ENCODE results near the gene TMEM38A. TPM values are rescaled to one million over a fixed set of nuclear protein-coding genes. Genes with fewer than 3 reads are reported as not detected.

TMEM38A gene
- total and polyA plus RNA-seq, 9 of the 15 experiments (the other 6 are each of a cell fraction or from before 2014, with no cell fraction given) = 0.35 to 2.1 (median 1.2) TPM

GRCh38 chr19:16645140-16645539 is 15.8 kb upstream of the TMEM38A start:
- Histone ChIP-seq H3K4me2 (ENCODE audit: insufficient read depth, low read length) (no peak overlapping the region), H4K20me1 (replicated peaks; ENCODE audit: control insufficient read depth, insufficient read depth, low read length) (no peaks in the 10 kb centered on the region), H3K36me3 (ENCODE audit: control insufficient read depth, insufficient read depth, low read length) (peaks cover 91% of the 10 kb centered on the region; the same call in 2 of the 3 replicates), H2AFZ (ENCODE audit: low read depth, low read length) (no peak overlapping the region), H3K9me3 (replicated peaks; ENCODE audit: control insufficient read depth, insufficient read depth, low read depth, low read length) (no peaks in the 10 kb centered on the region; the same call in 1 of the 2 replicates), H3K79me2 (ENCODE audit: control insufficient read depth, insufficient read depth, low read length) (peaks cover 27% of the 10 kb centered on the region), H3K9me1 (ENCODE audit: control insufficient read depth, insufficient read depth, low read length) (no peaks in the 10 kb centered on the region), H3K27ac (ENCODE audit: extremely low read depth, low read depth, low read length) (no peak overlapping the region), H3K27me3 (ENCODE audit: control insufficient read depth in 2 of 2, insufficient read depth in 2 of 2, low read length in 2 of 2) (no peaks in the 10 kb centered on the region), H3K4me1 (replicated peaks in 1 of 2; ENCODE audit: control insufficient read depth in 2 of 2, insufficient read depth in 2 of 2, low read length in 2 of 2) (no peaks in the 10 kb centered on the region), H3K9ac (ENCODE audit: insufficient read depth in 1 of 2, low read depth in 2 of 2, low read length in 2 of 2) (no peak overlapping the region), H3K4me3 (no peak overlapping the region)
- ChIA-PET CTCF (ENCODE audit: low intra/inter-chr PET ratio) (no interaction called here), POLR2A (interaction anchor here (1.3 kb wide), 1 partner anchor 9 kb away, joined by 3 read pairs; no protein-coding TSS in a partner anchor)
- DNase-seq (ENCODE audit: extremely low read depth in 1 of 4, low spot score in 3 of 4) = no peak
- no peak for ATAC-seq
- in situ Hi-C loops (cut with MboI) (no loop called here), intact Hi-C loops (cut with micrococcal nuclease) (no loop called here)
- TF ChIP-seq JUND (IDR thresholded peaks at IDR 0.05; ENCODE audit: borderline replicate concordance, low read depth, low read length) = no peak
- TF ChIP-seq JUND (tag; IDR thresholded peaks at IDR 0.05; ENCODE audit: borderline replicate concordance, low read depth, low read length) = no peak
- no peak for TF ChIP-seq ELF4 (CRISPR knock-in tag; IDR thresholded peaks at IDR 0.05)
- no peak for TF ChIP-seq SREBF2 (CRISPR knock-in tag; IDR thresholded peaks at IDR 0.05)
- 97% methylated on average over 6 of the region's 9 CpGs for WGBS (ENCODE audit: insufficient coverage, low coverage, missing lambda C conversion rate)
- no peak for FAIRE-seq
- BruUV-seq (replicated peaks) = no TSS peak

GRCh38 chr19:16649734-16650133 is 11.2 kb upstream of the TMEM38A start:
- ChIA-PET CTCF (ENCODE audit: low intra/inter-chr PET ratio) (no interaction called here), POLR2A (interaction anchor here (0.6 to 4.1 kb wide), 8 partner anchors 9 to 107 kb away, joined by 3 to 31 read pairs (median 4); partner anchors contain the start of genes MED26 and TMEM38A)
- peaks cover 9% of the 10 kb centered on the region for H3K79me2 ChIP-seq (ENCODE audit: control insufficient read depth, insufficient read depth, low read length)
- H3K9ac ChIP-seq (ENCODE audit: insufficient read depth in 1 of 2, low read depth in 2 of 2, low read length in 2 of 2) = no peak overlapping the region
- no peaks in the 10 kb centered on the region for H3K9me1 ChIP-seq (ENCODE audit: control insufficient read depth, insufficient read depth, low read length)
- no TSS peak for BruUV-seq (replicated peaks)
- H2AFZ ChIP-seq (ENCODE audit: low read depth, low read length) = no peak overlapping the region
- H3K4me1 ChIP-seq (replicated peaks in 1 of 2; ENCODE audit: control insufficient read depth in 2 of 2, insufficient read depth in 2 of 2, low read length in 2 of 2) = no peaks in the 10 kb centered on the region
- peaks cover 92% of the 10 kb centered on the region for H3K36me3 ChIP-seq (ENCODE audit: control insufficient read depth, insufficient read depth, low read length)
- in situ Hi-C loops (cut with MboI) = no loop called here
- no peak overlapping the region for H3K4me2 ChIP-seq (ENCODE audit: insufficient read depth, low read length)
- WGBS (ENCODE audit: insufficient coverage, low coverage, missing lambda C conversion rate) = 92% methylated on average over 9 of the region's 9 CpGs
- H4K20me1 ChIP-seq (replicated peaks; ENCODE audit: control insufficient read depth, insufficient read depth, low read length) = peaks cover 4% of the 10 kb centered on the region; the same call in 1 of the 2 replicates
- intact Hi-C loops (cut with micrococcal nuclease) = no loop called here
- DNase-seq (ENCODE audit: extremely low read depth in 1 of 4, low spot score in 3 of 4) = no peak
- no peak for FAIRE-seq
- H3K27me3 ChIP-seq (ENCODE audit: control insufficient read depth in 2 of 2, insufficient read depth in 2 of 2, low read length in 2 of 2) = no peaks in the 10 kb centered on the region
- no peak overlapping the region for H3K4me3 ChIP-seq
- H3K9me3 ChIP-seq (replicated peaks; ENCODE audit: control insufficient read depth, insufficient read depth, low read depth, low read length) = no peaks in the 10 kb centered on the region
- ATAC-seq = no peak
- H3K27ac ChIP-seq (ENCODE audit: extremely low read depth, low read depth, low read length) = no peak overlapping the region
- TF ChIP-seq BACH1 (tag; IDR thresholded peaks at IDR 0.05) = no peak
- TF ChIP-seq ZC3H4 (CRISPR knock-in tag; IDR thresholded peaks at IDR 0.05; ENCODE audit: borderline replicate concordance) = no peak
- no peak for TF ChIP-seq CBX3 (IDR thresholded peaks at IDR 0.05; ENCODE audit: borderline replicate concordance in 1 of 2, low read length in 2 of 2)
- TF ChIP-seq HEY1 (CRISPR knock-in tag; IDR thresholded peaks at IDR 0.05; ENCODE audit: borderline replicate concordance) = no peak
- no peak for TF ChIP-seq MEF2D (tag; conservative IDR thresholded peaks at IDR 0.05; ENCODE audit: low read depth)
- peak; percentile 32; the same call in 1 of the 2 replicates for TF ChIP-seq RBFOX2 (IDR thresholded peaks at IDR 0.05; ENCODE audit: low read depth, low read length)
- TF ChIP-seq ADNP (tag; IDR thresholded peaks at IDR 0.05) = no peak
- TF ChIP-seq RHOXF2B (CRISPR knock-in tag; conservative IDR thresholded peaks at IDR 0.05) = no peak
- no peak for TF ChIP-seq GTF2E2 (tag; IDR thresholded peaks at IDR 0.05)
